SKM-1 treated with dmso at 0.1 percent for 144 hours (cell line): ENCODE results near the gene SPATA13.
A peak's percentile ranks its signal among the peaks of the same experiment; 100 is the strongest.
"Not testable (repeated sequence)": the region's sequence is repeated elsewhere in the genome, so short reads cannot be mapped to it uniquely, and the experiment has no call there.

Experiments
- DNase-seq: peaks from one replicate; lab custom pipeline; 2025; ENCODE audit not compliant: unreplicated experiment; lab: John Stamatoyannopoulos, UW

The SPATA13 gene

GRCh38 chr13:24194447-24194846 lies 33.9 kb downstream of the SPATA13 start:
- no peak for DNase-seq

- no peak for DNase-seq
These were observed 35.1 kb downstream of the SPATA13 start for GRCh38 chr13:24195626-24196025.

GRCh38 chr13:24196593-24197197 lies 36.2 kb downstream of the SPATA13 start:
- DNase-seq, result peak; percentile 65

- no peak for DNase-seq
These were observed 38.5 kb downstream of the SPATA13 start for GRCh38 chr13:24199016-24199415.

- DNase-seq, result no peak
These were observed 41.7 kb downstream of the SPATA13 start for GRCh38 chr13:24202215-24202614.

- DNase-seq, result no peak
These were observed 42.8 kb downstream of the SPATA13 start for GRCh38 chr13:24203273-24203672.

GRCh38 chr13:24203811-24204210 lies 43.3 kb downstream of the SPATA13 start:
- DNase-seq, result peak; percentile 16

- not testable (repeated sequence) for DNase-seq
These were observed 44.6 kb downstream of the SPATA13 start for GRCh38 chr13:24205076-24205475.

- no peak for DNase-seq
These were observed 47.5 kb downstream of the SPATA13 start for GRCh38 chr13:24207841-24208667.

GRCh38 chr13:24209138-24209537 lies 48.6 kb downstream of the SPATA13 start:
- no peak for DNase-seq

- no peak for DNase-seq
These were observed 51.7 kb downstream of the SPATA13 start for GRCh38 chr13:24212254-24212653.

GRCh38 chr13:24212674-24213073 lies 52.2 kb downstream of the SPATA13 start:
- DNase-seq, result no peak

- DNase-seq, result no peak
These were observed 53.4 kb downstream of the SPATA13 start for GRCh38 chr13:24213932-24214331.

GRCh38 chr13:24214528-24214927 lies 54.0 kb downstream of the SPATA13 start:
- DNase-seq, result no peak

GRCh38 chr13:24215126-24215525 lies 54.6 kb downstream of the SPATA13 start:
- no peak for DNase-seq

- no peak for DNase-seq
These were observed 55.2 kb downstream of the SPATA13 start for GRCh38 chr13:24215732-24216131.

GRCh38 chr13:24216176-24216575 lies 55.7 kb downstream of the SPATA13 start:
- DNase-seq, result no peak

GRCh38 chr13:24216779-24217178 lies 56.3 kb downstream of the SPATA13 start:
- DNase-seq, result not testable (repeated sequence)

- no peak for DNase-seq
These were observed 57.2 kb downstream of the SPATA13 start for GRCh38 chr13:24217601-24218281.

- DNase-seq, result no peak
These were observed 57.8 kb downstream of the SPATA13 start for GRCh38 chr13:24218338-24218737.

- no peak for DNase-seq
These were observed 58.5 kb downstream of the SPATA13 start for GRCh38 chr13:24218977-24219376.
